Kidney glomerular epithelial cell (primary cell): ENCODE results near the gene KLRD1.
"Not testable (repeated sequence)": the region's sequence is repeated elsewhere in the genome, so short reads cannot be mapped to it uniquely, and the experiment has no call there.

Experiments used
- DNase-seq: peaks from one replicate; lab custom pipeline; 2025; lab: John Stamatoyannopoulos, UW

KLRD1 gene

GRCh38 chr12:10307630-10308029 is at the start of gene KLRD1:
Gene KLRD1 (plus strand): TSS chr12:10307870. CDS start chr12:10308078, 208 bp downstream.
- no peak for DNase-seq

GRCh38 chr12:10260927-10261326 is 46.7 kb upstream of the KLRD1 start:
- DNase-seq: no peak

GRCh38 chr12:10268037-10268436 is 39.6 kb upstream of the KLRD1 start:
- no peak for DNase-seq

- DNase-seq: no peak
Measured at GRCh38 chr12:10272467-10272866, 35.2 kb upstream of the KLRD1 start.

- DNase-seq: no peak
Measured at GRCh38 chr12:10276774-10277173, 30.9 kb upstream of the KLRD1 start.

GRCh38 chr12:10278104-10278503 is 29.6 kb upstream of the KLRD1 start:
- DNase-seq: no peak

GRCh38 chr12:10279937-10280336 is 27.7 kb upstream of the KLRD1 start:
- no peak for DNase-seq

- DNase-seq: no peak
Measured at GRCh38 chr12:10283027-10283426, 24.6 kb upstream of the KLRD1 start.

- DNase-seq: no peak
Measured at GRCh38 chr12:10285919-10286318, 21.8 kb upstream of the KLRD1 start.

GRCh38 chr12:10289005-10289754 is 18.5 kb upstream of the KLRD1 start:
- no peak for DNase-seq

GRCh38 chr12:10291030-10291429 is 16.6 kb upstream of the KLRD1 start:
- DNase-seq: no peak

GRCh38 chr12:10293151-10293550 is 14.5 kb upstream of the KLRD1 start:
- DNase-seq: no peak

GRCh38 chr12:10293570-10294227 is 14.0 kb upstream of the KLRD1 start:
- no peak for DNase-seq

GRCh38 chr12:10301103-10301502 is 6.6 kb upstream of the KLRD1 start:
- DNase-seq: no peak

GRCh38 chr12:10304161-10304574 is 3.5 kb upstream of the KLRD1 start:
- peak; percentile 6 for DNase-seq

- no peak for DNase-seq
Measured at GRCh38 chr12:10305411-10305810, 2.3 kb upstream of the KLRD1 start.

- no peak for DNase-seq
Measured at GRCh38 chr12:10310926-10311720, 3.5 kb downstream of the KLRD1 start.

GRCh38 chr12:10319388-10319787 is 11.7 kb downstream of the KLRD1 start:
- no peak for DNase-seq

- no peak for DNase-seq
Measured at GRCh38 chr12:10320643-10321042, 13.0 kb downstream of the KLRD1 start.

- DNase-seq: not testable (repeated sequence)
Measured at GRCh38 chr12:10328691-10329090, 21.0 kb downstream of the KLRD1 start.

GRCh38 chr12:10331642-10332239 is 24.1 kb downstream of the KLRD1 start:
- peak; percentile 72 for DNase-seq

GRCh38 chr12:10336196-10336595 is 28.5 kb downstream of the KLRD1 start:
- DNase-seq: not testable (repeated sequence)
